H9 (cell line): Measurements from ENCODE around the gene RXYLT1. TPM values are rescaled to one million over a fixed set of nuclear protein-coding genes. Genes with fewer than 3 reads are reported as not detected.
A peak's percentile ranks its signal among the peaks of the same experiment; 100 is the strongest.
"Not testable (repeated sequence)": the region's sequence is repeated elsewhere in the genome, so short reads cannot be mapped to it uniquely, and the experiment has no call there.

Experiments used
- DNase-seq: peaks from one replicate; pipeline ENCODE4 v3.0.0-alpha.2; 2017
- H2AFZ ChIP-seq: one replicate; pipeline ENCODE4 v1.6.1; 2013; ENCODE audit warnings: mild to moderate bottlenecking, low read length, control low read depth, moderate library complexity
- H2AK5ac ChIP-seq: 2 replicates; pipeline ENCODE4 v1.6.1; 2013; ENCODE audit warnings: low read length, control low read depth, mixed read lengths; ENCODE audit not compliant: insufficient read length
- H2BK120ac ChIP-seq: one replicate; pipeline ENCODE4 v1.6.1; 2013; ENCODE audit warnings: low read depth, mild to moderate bottlenecking, low read length, control low read depth, inconsistent platforms; ENCODE audit not compliant: poor library complexity, severe bottlenecking
- H2BK12ac ChIP-seq: 2 replicates; pipeline ENCODE4 v1.6.1; 2013; ENCODE audit warnings: low read length, control low read depth, mixed read lengths, low read depth; ENCODE audit not compliant: insufficient read length
- H2BK15ac ChIP-seq: 2 replicates; pipeline ENCODE4 v1.6.1; 2013; ENCODE audit warnings: low read depth, low read length, control low read depth
- H2BK20ac ChIP-seq: one replicate; pipeline ENCODE4 v1.6.1; 2013; ENCODE audit warnings: low read depth, mild to moderate bottlenecking, low read length, control low read depth, inconsistent platforms; ENCODE audit not compliant: poor library complexity, severe bottlenecking
- H2BK5ac ChIP-seq: 2 replicates; pipeline ENCODE4 v1.6.1; 2013; ENCODE audit warnings: low read length, control low read depth, mixed read lengths; ENCODE audit not compliant: insufficient read length
- H3K14ac ChIP-seq: 2 replicates; pipeline ENCODE4 v1.6.1; 2013; ENCODE audit warnings: low read length, control low read depth; ENCODE audit not compliant: insufficient read depth
- H3K18ac ChIP-seq: 2 replicates; pipeline ENCODE4 v1.6.1; 2013; ENCODE audit warnings: low read depth, mild to moderate bottlenecking, mixed read lengths, low read length, control low read depth; ENCODE audit not compliant: insufficient read length
- H3K23ac ChIP-seq: 2 replicates; pipeline ENCODE4 v1.6.1; 2013; ENCODE audit warnings: low read length, control low read depth, mixed read lengths, low read depth; ENCODE audit not compliant: insufficient read length
- H3K23me2 ChIP-seq: 2 replicates; pipeline ENCODE4 v1.6.1; 2013; ENCODE audit warnings: low read depth, mild to moderate bottlenecking, mixed read lengths, low read length, control low read depth; ENCODE audit not compliant: insufficient read length, poor library complexity, severe bottlenecking
- H3K27ac ChIP-seq: 2 replicates; pipeline ENCODE4 v1.5.1; 2013; ENCODE audit warnings: low read length, control low read depth, mixed read lengths, low read depth; ENCODE audit not compliant: insufficient read length
- H3K27me3 ChIP-seq: 2 replicates; pipeline ENCODE4 v1.6.1; 2013; ENCODE audit warnings: low read length, control low read depth, inconsistent platforms; ENCODE audit not compliant: insufficient read depth
- H3K4ac ChIP-seq: 2 replicates; pipeline ENCODE4 v1.6.1; 2013; ENCODE audit warnings: low read depth, mild to moderate bottlenecking, control low read depth, inconsistent platforms, low read length, moderate library complexity
- H3K4me1 ChIP-seq: 2 replicates; pipeline ENCODE4 v1.6.1; 2013; ENCODE audit warnings: low read length, control low read depth, inconsistent platforms; ENCODE audit not compliant: insufficient read depth
- H3K4me2 ChIP-seq: 2 replicates; pipeline ENCODE4 v1.6.1; 2013; ENCODE audit warnings: low read length, control low read depth, mixed read lengths; ENCODE audit not compliant: insufficient read length, insufficient read depth
- H3K56ac ChIP-seq: 2 replicates; pipeline ENCODE4 v1.6.1; 2013; ENCODE audit warnings: low read depth, mild to moderate bottlenecking, mixed read lengths, low read length, control low read depth; ENCODE audit not compliant: insufficient read length
- H3K79me1 ChIP-seq: 2 replicates; pipeline ENCODE4 v1.6.1; 2013; ENCODE audit warnings: low read depth, mild to moderate bottlenecking, moderate library complexity, low read length, control low read depth, inconsistent platforms; ENCODE audit not compliant: insufficient read depth, poor library complexity, severe bottlenecking
- H3K79me2 ChIP-seq: 2 replicates; pipeline ENCODE4 v1.6.1; 2013; ENCODE audit warnings: low read length, control low read depth, inconsistent platforms; ENCODE audit not compliant: insufficient read depth
- H3K9ac ChIP-seq: 2 replicates; pipeline ENCODE4 v1.6.1; 2013; ENCODE audit warnings: low read length, control low read depth, mixed read lengths; ENCODE audit not compliant: insufficient read length; ENCODE audit errors: extremely low read depth
- H3K9me3 ChIP-seq: one replicate; pipeline ENCODE4 v1.6.1; 2013; ENCODE audit warnings: low read depth, low read length, inconsistent platforms; ENCODE audit not compliant: control insufficient read depth
- H3T11ph ChIP-seq: one replicate; pipeline ENCODE4 v1.6.1; 2013; ENCODE audit warnings: mild to moderate bottlenecking, low read length, control low read depth, inconsistent platforms
- H4K20me1 ChIP-seq: one replicate; pipeline ENCODE4 v1.6.1; 2013; ENCODE audit not compliant: control insufficient read depth, insufficient read length, insufficient read depth
- H4K5ac ChIP-seq: 2 replicates; pipeline ENCODE4 v1.6.1; 2013; ENCODE audit warnings: low read depth, mild to moderate bottlenecking, mixed read lengths, low read length, control low read depth; ENCODE audit not compliant: insufficient read length
- H4K8ac ChIP-seq: replicated peaks from 2 replicates; pipeline ENCODE4 v1.6.1; 2013; ENCODE audit warnings: low read length, control low read depth, mixed read lengths, low read depth; ENCODE audit not compliant: insufficient read length
- H4K91ac ChIP-seq: 2 replicates; pipeline ENCODE4 v1.6.1; 2013; ENCODE audit warnings: low read depth, mild to moderate bottlenecking, moderate library complexity, mixed read lengths, low read length, control low read depth; ENCODE audit not compliant: insufficient read length
- H3K27ac Mint-ChIP-seq, 3 experiments: 2 replicates in 2 of 3; 3 replicates in 1 of 3; pipeline ENCODE4 v1.8.0; 2020 to 2021; ENCODE audit warnings: mixed read lengths in 3 of 3, mild to moderate bottlenecking in 1 of 3, moderate library complexity in 1 of 3
- H3K27me3 Mint-ChIP-seq: 2 replicates; pipeline ENCODE4 v1.8.0; 2021; ENCODE audit warnings: low read depth, mild to moderate bottlenecking, moderate library complexity, mixed read lengths
- H3K36me3 Mint-ChIP-seq, 3 experiments: 2 replicates in 2 of 3; 3 replicates in 1 of 3; pipeline ENCODE4 v1.8.0; 2020 to 2021; ENCODE audit warnings: low read depth in 3 of 3, mixed read lengths in 3 of 3; ENCODE audit not compliant: insufficient read depth in 1 of 3
- H3K4me1 Mint-ChIP-seq, 2 experiments: 2 replicates each; pipeline ENCODE4 v1.8.0; 2020; ENCODE audit warnings: mixed read lengths in 2 of 2
- H3K4me3 Mint-ChIP-seq, 2 experiments: 2 replicates in 1 of 2; 3 replicates in 1 of 2; pipeline ENCODE4 v1.8.0; 2020 to 2021; ENCODE audit warnings: mild to moderate bottlenecking in 2 of 2, mixed read lengths in 2 of 2, moderate library complexity in 1 of 2
- H3K9me3 Mint-ChIP-seq, 2 experiments: 2 replicates in 1 of 2; 3 replicates in 1 of 2; pipeline ENCODE4 v1.8.0; 2020; ENCODE audit warnings: mild to moderate bottlenecking in 2 of 2, mixed read lengths in 2 of 2, moderate library complexity in 1 of 2
- CTCF ChIP-seq: fragments of 200-600 bp; sonication (generic); conservative IDR thresholded peaks from 3 replicates; pipeline ENCODE4 v1.8.0; 2021; ENCODE audit warnings: antibody characterized with exemption, mild to moderate bottlenecking
- WGBS: extraction: QIAGEN DNeasy Blood & Tissue Kit; methylation state at CpG from one replicate; pipeline ENCODE4 v1.1.7; 2013; ENCODE audit warnings: missing lambda C conversion rate, low lambda C conversion rate, mixed read lengths; ENCODE audit not compliant: insufficient read length; ENCODE audit errors: extremely low coverage; 5-methylcytosine and 5-hydroxymethylcytosine counted together
- long read RNA-seq: library from polyadenylated mRNA; unstranded; transcript quantifications from one replicate; pipeline ENCODE4 v2.0.0, GENCODE V29; 2020
- total RNA-seq: library from RNA; stranded (reverse); gene quantifications from 2 replicates; pipeline ENCODE4 v1.2.1, GENCODE V29; 2021

The RXYLT1 gene, protein sequence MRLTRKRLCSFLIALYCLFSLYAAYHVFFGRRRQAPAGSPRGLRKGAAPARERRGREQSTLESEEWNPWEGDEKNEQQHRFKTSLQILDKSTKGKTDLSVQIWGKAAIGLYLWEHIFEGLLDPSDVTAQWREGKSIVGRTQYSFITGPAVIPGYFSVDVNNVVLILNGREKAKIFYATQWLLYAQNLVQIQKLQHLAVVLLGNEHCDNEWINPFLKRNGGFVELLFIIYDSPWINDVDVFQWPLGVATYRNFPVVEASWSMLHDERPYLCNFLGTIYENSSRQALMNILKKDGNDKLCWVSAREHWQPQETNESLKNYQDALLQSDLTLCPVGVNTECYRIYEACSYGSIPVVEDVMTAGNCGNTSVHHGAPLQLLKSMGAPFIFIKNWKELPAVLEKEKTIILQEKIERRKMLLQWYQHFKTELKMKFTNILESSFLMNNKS
- 8.6 and 10.1 TPM in 2 replicates for total RNA-seq
- long read RNA-seq, full-length matches to known transcripts = 11 of 22 reads
- long read RNA-seq, partial matches to known transcripts = 10 of 22 reads
- long read RNA-seq, other reads (novel, unspliced or antisense) = 1 of 22 reads

DNA sequence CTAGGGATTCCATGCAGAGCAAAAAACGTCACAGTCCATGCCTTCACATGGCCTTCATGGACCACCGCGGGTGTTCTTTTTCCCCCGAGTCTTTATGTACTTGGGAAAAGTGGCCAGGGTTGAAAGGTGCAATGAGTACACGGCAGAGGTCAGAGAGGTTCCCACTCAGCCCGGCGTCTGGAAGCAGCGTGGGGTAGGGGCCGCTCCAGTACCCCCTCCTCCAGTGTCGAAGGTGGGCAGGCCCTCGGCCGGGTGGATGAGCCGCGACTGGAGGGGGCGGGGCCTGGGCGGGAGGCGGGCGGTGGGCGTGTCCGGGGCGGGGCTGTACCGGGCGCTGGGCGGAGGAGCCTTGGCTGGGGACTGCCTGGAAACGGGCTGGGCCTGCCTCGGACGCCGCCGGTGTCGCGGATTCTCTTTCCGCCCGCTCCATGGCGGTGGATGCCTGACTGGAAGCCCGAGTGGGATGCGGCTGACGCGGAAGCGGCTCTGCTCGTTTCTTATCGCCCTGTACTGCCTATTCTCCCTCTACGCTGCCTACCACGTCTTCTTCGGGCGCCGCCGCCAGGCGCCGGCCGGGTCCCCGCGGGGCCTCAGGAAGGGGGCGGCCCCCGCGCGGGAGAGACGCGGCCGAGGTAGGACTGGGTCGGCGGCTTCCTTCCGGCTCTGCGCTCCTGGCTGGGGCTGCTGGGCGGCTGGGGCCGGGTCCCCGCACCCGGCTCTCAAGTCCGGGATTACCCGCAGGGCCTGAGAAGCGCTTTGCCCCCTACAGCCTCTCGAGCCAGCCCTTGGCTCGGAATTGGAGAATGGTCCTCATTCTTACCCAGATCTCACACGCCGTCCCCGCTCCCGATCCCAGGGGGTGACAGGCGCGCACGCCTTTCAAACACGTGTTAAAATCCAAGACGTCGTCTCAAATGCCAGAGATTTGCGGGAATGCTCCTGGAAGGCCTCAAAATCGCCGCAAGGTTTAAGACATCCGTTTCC is at the start of gene RXYLT1:
TSS of gene RXYLT1 (plus strand) at position 412 of the 984 bp plus-strand sequence. CDS start at position 464, 52 bp downstream.
- Histone ChIP-seq H2BK120ac (no peak within 1 kb of the TSS), H3K27me3 (no peaks in the 10 kb centered on the region), H2BK15ac (no peak within 1 kb of the TSS), H4K5ac (no peak within 1 kb of the TSS), H3K4ac (no peak within 1 kb of the TSS), H4K91ac (no peak within 1 kb of the TSS), H4K8ac (no peak within 1 kb of the TSS), H3K23me2 (peaks cover 3% of the 10 kb centered on the region), H3K9ac (peak within 1 kb of the TSS; percentile 86), H3K79me2 (no peaks in the 10 kb centered on the region), H3K79me1 (no peaks in the 10 kb centered on the region), H3K27ac (no peak within 1 kb of the TSS), H3K4me1 (no peaks in the 10 kb centered on the region), H3T11ph (no peak within 1 kb of the TSS), H2AFZ (peak within 1 kb of the TSS; percentile 53), H3K4me2 (peak within 1 kb of the TSS; percentile 76), H3K18ac (peak within 1 kb of the TSS; percentile 86), H2BK12ac (no peak within 1 kb of the TSS), H3K9me3 (no peaks in the 10 kb centered on the region), H3K23ac (no peak within 1 kb of the TSS), H3K56ac (no peak within 1 kb of the TSS), H2BK5ac (no peak within 1 kb of the TSS), H2BK20ac (no peak within 1 kb of the TSS), H2AK5ac (no peak within 1 kb of the TSS), H3K14ac (peak within 1 kb of the TSS; percentile 94; the same call in 1 of the 2 replicates), H4K20me1 (no peaks in the 10 kb centered on the region)
- Mint-ChIP-seq H3K27ac (peak within 1 kb of the TSS; percentile 89 to 99 (median 94); a peak in 5 of 7 replicates), H3K4me1 (peaks cover 3 to 9% of the 10 kb centered on the region in 2 experiments), H3K36me3 (peaks cover 3 to 22% (median 20%) of the 10 kb centered on the region in 3 experiments; a peak in 5 of 7 replicates), H3K27me3 (peaks cover 6% of the 10 kb centered on the region), H3K4me3 (peak within 1 kb of the TSS; percentile 95 to 96), H3K9me3 (no peaks in the 10 kb centered on the region; a peak in 2 of 5 replicates)
- no CpG with 5 or more reads among the region's 86 CpGs for WGBS
- no peak for TF ChIP-seq CTCF
- peak; percentile 95 for DNase-seq

GRCh38 chr12:63732779-63733178 is 46.9 kb upstream of the RXYLT1 start:
- H4K20me1 ChIP-seq, H4K8ac ChIP-seq, H3K4ac ChIP-seq, H2AFZ ChIP-seq, H3K4me1 ChIP-seq, H3K4me2 ChIP-seq, H3K9me3 ChIP-seq, H3K27me3 ChIP-seq, H3K27ac Mint-ChIP-seq, DNase-seq, H3K14ac ChIP-seq, H3K4me3 Mint-ChIP-seq, H3K36me3 Mint-ChIP-seq, H2BK12ac ChIP-seq, H3K9me3 Mint-ChIP-seq, H3K79me1 ChIP-seq, H3K23ac ChIP-seq, H3K79me2 ChIP-seq, H3K9ac ChIP-seq, H3T11ph ChIP-seq, H2BK20ac ChIP-seq, H2AK5ac ChIP-seq, H3K27ac ChIP-seq, H3K18ac ChIP-seq, H4K91ac ChIP-seq, H2BK120ac ChIP-seq, H3K27me3 Mint-ChIP-seq, H2BK15ac ChIP-seq, H3K4me1 Mint-ChIP-seq, H2BK5ac ChIP-seq, H4K5ac ChIP-seq, H3K56ac ChIP-seq, H3K23me2 ChIP-seq: not testable (repeated sequence)
